ENCODE results near the gene FTO.
"Not testable (repeated sequence)": the region's sequence is repeated elsewhere in the genome, so short reads cannot be mapped to it uniquely, and the experiment has no call there.

The FTO gene

DNA sequence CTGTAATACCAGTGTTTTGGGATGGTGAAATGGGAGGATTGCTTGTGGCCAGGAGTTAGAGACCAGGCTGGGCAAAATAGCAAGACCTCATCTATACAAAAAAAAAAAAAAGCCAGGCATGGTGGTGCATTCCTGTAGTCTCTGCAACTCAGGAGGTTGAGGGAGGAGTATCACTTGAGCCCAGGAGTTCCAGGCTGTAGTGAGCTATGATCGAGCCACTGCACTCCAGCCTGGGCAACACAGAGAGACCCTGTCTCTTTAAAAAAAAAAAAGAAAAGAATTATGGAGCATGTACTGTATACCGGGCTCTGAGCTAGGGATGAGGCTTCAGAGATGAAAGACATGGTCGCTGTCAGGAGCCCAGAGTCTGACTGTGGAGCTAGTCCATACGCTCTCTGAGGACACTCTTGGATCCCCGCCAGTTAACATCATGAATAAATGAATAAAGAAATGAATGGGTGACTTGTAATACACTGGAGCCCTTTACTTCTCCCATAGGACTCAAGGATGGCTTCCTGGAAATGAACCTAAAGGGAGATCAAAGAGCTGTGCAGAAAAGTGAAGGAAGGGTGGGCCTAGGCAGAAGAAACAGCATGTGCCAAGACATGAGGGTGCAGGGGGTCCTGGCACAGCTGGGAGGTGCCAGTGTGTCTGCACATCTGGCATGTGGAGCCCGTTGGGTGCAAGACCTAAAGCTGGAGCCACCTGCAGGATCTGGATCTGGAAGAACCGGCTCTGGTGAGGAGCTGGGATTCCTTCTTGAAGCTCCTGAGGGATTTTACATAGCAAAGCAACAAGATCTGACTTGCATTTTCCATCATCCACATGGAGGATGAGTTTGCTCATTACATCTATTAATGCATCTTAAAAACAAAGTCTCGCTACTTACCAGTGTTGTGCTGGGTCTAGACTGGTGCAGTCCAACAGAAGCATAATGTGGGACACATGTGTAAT, 462.2 kb downstream of the FTO start:
- no peak for DNase-seq

DNA sequence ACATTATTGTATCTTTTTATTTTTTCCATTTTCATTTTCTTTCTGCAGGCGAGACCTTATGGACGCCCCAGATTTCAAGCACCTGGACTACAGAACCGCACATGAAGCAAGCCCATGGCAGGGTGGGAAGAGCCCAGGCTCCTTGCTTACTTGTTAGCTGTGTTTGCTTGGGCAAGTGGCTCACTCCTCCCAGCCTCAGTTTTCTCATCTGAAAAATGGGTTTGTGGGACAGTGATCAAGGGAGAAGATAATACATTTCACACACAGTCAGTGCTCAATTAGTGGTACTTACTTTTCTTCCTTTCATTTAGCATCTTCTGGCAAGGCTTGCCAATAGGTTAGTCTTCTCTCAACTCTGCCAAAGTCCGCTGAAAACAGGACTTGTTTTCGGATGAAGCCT, 465.2 kb downstream of the FTO start:
- DNase-seq, result no peak

DNA sequence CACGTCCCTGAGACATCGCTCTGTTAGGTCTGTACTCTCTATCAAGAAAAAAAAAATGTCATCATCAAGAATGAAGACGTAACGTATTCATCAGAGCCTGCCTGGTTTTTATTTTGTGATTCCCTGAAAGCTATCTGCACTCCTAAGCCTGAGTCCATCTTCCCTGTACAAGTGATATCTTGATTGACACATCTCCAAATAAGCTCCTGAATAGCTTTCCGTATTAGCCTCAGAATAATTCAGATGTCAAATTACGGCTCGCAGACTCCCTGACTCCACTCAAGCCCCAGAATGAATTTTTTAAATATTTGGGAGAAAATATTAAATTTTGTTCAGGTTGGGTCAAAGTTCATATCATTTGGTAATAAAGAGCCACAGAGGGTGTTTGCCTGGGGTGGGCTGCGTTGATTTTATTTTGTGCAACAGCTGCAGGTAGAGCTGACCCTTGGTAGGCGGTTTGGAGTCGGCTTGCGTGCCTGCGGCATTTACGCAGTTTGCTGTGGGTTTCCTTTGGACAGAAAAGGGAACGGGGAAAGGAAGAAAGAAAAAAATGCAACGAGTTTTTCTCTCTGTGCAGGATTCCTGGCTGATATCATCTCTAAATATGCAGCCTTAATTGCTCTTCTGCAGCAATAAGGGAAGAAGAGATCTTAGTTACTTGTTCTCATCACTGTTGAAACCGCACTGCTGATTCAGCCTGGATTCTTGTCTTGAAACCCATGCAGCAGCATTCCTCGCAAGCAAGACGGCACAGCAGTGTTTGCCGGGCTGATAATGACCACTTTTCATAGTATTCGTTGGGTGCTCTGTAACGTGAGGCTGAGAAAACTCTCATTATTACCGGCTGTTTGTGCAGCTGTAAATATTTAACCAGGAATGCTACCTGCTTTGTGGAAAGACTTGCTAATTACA, 467.9 kb downstream of the FTO start:
- peak in 1 of 3 donors; percentile 13 for DNase-seq

DNA sequence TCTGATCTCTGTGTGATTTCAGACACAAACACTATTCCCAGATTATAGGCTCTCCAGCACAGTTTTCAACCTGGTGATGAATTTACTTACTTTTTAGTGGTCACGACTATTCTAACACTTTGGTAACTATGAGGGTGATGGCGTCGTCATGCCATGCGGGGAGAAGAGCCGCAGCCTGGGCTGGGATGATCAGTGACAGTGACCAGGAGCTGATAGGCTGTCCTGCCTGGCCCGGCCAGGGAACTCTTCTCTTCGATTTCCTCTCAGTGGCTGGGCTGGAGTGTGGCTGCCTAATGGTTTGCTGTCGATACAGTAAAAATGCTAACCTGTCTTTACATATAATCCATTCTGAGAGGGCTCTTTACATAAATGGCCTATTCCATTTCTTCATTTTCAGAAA, 469.5 kb downstream of the FTO start:
- no peak for DNase-seq

DNA sequence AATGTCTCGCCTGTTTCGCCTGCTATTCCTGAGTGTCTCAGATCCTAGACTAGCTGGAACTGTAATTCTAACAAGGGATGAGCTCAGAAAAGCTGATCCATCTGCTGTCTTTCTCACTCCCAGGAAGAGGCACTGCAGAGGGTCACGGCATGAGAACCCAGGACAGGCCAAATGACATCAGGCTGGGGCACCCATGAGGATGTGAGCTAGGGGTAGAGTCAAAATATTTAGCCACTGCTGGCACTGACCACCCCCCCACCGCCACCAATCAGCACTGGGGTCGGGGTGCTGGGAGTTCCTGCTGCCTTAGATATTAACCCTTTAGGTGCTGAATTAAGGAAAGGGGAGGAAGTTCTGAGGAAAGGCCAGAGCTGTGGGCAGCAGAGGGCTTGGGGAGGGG, 470.2 kb downstream of the FTO start:
- DNase-seq, result no peak

DNA sequence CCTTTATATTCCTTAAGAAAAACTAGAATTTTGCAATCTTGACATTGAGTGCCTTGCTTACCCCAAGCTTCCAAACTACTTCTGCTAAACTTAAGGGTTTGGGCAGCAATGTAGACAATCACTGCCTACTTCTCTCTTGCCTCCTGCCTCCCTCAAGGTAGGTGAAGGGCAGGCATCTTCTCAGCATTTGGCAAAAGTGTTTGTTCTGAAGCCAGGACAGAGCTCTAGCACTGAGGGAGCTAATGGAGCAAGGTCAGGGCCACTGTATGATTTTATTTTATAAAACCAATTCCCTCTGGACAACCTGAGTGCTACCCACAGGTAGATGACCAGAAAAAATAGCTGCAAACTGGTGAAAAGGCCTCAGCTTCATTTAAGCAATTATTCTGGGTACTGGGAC, 470.8 kb downstream of the FTO start:
- DNase-seq, result no peak

DNA sequence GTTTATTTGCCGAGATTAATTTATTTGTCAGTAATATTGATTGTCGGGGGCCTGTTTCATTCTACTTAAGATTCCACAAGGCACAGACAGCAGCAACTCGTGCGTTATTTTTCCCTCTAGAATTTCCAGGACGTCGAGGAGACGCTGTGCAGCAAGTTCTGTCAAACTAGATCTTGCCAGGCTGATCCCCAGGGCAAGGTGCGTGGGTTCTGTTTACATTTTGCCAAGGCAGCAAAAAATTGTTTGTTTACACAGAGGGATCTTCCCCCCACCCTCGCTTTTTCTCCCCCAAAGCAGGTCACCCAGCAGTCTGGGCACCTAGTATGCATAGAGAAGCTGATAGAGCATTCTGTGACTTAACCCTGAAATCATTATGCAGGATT, 471.2 kb downstream of the FTO start:
- no peak for DNase-seq

DNA sequence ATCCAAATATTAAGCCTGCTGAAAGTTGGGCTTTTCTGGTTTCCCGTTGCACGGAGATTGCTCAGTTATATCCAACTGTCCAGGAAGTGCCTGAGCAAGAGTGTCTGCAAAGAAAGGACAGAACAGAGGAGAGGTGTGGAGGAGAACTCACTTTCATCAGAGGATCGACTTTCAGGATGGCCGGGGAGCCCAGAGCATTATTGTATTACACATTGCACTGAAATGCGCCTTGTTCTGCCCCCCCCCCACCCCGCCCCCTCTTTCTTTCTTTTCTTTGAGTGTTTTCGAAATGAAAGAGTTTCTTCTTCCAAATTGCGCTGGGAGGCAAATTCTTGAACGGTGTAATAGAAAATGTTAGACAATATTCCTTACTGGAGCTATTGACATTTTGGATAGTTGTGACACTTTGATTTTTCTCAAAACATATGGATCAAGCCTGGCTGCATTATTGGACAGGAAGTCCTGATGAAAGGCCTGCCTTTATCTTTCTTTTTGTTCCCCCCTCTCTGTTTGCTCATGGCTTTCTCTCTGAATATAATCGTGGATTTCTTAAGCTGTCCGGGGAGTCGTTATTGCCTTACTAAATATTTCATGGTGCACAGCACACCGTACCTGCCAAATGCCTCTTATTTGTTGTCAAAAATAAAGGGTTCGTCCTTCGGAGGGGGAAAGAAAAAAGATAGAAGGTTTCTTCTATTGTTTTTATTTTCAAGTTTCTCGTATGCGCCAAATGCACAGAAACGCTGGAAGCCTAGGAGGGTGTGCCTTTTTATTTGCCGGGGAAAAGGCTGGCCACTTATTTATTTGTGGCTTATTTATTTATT, 471.8 kb downstream of the FTO start:
- no peak for DNase-seq

DNA sequence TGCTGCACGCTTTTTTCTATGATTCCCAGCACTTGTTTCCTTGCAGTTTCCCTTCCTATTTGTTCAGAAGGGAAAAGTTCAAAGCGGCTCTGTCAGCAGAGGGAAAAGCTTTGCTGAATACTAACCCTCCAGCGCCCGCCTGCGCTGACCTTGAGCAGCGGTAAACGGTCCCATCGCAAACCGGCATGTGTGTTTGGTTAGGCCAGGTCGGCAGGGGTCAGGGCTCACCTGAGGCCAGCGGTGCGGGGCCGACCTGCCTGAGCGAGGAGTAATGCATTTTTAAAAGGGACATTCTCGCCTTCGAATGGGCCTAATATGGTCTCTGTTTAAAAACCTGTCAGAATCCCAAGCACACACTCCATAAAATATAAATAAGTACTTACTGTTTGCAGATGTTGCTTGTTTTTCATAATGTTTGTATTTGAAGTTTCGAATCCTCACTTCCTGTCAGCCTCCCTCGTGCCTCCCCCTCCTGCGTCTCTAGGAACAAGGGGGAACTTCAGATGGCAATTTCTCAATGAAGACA, 472.5 kb downstream of the FTO start:
- peak; percentile 42 to 53 (median 45) for DNase-seq

DNA sequence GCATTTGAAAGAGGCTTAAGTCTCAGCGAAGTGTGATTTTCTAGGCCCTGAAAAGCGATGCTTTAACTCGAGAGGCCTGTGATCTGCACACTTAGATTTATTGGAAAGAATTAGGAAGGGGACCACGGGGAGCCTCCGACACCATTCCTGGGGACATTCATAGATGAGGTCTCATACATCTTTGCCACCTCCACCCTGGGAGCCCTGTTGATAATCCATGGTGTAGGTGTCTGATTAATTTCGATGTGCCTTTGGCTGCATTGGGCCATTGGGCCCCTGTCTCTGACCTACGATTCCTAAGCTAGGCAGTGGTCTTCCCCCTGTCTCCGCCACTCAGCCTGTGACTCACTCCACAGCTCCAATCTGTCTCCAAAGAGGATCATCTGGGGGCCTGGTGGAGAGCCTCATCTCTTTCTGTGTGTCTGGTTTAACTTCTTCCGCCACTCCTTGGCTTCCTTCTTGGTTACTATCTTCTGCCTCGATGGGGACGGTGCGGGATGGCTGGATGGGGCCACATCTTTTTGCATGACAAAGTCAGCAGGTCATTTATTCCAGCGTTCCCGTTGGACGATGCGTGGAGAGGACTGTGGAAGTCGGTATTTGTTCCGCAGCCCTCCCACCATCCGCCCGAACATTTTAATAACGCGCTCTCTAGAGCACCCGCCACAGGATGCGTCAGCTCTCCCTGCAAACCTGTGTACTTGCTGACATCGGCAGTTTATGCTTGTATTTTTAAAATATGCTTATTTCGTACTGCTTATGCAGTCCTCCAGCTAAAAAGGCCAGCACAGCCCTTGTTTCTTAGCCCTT, 473.3 kb downstream of the FTO start:
- no peak for DNase-seq

DNA sequence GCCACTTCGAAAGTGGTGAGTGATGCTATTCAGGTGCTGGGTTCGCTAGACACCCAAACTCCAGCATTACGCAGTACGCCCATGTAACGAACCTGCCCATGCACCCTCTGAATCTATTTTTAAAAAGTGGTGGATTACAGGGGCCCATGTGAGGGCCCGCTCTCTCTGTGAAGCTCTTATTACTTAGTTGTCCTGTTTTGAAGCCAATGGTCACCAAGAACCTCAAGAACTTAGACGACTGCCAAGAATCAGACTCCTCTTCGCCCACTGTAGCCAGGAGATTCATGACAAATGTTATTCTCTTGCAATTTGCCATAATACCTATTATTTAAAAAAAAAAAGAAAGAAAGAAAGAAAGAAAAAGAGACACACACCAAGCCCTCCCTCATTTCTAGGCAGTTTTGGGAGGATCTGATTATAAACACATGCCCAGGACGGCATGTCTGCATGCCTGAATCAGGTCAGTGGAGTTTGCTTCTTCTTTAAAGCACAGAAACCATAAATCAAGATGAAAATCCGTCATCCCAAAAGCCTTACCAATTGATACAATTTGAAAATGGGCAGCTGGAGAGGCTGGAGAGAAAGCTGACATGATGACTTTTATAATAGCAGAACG, 474.0 kb downstream of the FTO start:
- DNase-seq, result no peak

DNA sequence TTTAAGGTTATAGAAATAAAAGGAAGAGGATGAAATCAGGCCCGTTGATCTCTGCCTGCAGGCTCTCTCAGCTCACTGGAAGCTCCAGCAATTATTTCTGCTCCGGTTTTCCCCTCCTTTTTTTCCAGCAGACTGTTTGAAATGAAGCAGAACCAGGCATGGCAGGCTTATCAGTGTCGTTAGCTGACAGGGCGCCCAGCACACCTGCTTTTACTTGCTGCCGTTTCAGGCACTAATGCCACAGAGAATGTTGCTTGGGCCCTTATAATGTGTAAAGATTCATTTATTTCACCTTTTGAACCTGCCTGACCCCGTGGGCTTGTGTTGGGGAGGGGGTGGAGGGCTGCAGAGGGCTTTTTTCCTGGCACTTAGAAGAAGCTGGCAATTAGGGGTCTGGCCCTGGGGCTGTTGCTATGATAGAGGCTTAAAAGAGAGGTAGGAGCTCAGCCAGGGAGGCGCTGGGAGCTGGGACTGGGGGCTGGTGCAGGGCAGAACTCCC, 474.6 kb downstream of the FTO start:
- no peak for DNase-seq

DNA sequence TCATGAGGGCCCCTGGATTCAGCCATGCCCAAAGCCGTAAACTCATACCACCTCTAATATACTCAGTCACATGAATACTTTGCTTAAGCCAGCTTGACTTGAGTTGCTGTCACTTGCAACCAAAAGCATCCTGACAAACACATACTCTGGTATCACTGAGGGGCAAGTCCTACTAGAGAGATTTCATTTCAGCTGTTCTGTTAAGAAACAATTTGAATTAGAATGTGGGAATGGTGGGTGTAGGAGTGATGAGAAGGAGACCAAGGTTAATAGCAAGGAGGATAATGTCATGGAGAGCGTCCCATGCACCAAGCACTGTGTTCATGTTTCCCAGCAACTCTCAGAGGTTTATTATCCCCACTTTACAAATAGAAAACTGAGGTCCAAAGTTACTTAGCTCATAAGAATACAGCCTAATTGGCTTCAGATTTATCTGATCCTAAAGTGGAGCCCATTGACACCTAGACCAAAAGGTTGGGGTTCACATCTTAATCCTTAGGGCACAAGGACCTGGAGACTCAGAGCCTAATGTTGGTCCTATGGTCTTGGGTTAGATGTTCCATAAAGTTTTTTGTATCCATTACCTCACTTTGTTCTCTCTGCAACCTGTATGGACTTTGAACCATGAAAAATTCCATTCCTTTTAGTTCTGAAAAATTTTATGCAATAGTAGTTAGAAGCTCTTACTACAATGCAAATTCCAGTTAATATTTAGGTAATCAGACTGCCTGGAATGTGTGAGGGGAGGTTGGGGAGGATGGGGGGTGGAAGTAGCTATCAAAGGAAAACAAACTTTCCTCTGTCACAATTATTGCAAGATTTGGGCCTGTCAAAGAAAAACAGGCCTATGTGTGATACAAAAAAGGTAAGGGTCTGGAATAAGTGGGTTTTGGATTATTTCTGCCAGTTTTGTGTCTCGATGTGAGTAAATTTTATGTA, 476.7 kb downstream of the FTO start:
- no peak for DNase-seq

DNA sequence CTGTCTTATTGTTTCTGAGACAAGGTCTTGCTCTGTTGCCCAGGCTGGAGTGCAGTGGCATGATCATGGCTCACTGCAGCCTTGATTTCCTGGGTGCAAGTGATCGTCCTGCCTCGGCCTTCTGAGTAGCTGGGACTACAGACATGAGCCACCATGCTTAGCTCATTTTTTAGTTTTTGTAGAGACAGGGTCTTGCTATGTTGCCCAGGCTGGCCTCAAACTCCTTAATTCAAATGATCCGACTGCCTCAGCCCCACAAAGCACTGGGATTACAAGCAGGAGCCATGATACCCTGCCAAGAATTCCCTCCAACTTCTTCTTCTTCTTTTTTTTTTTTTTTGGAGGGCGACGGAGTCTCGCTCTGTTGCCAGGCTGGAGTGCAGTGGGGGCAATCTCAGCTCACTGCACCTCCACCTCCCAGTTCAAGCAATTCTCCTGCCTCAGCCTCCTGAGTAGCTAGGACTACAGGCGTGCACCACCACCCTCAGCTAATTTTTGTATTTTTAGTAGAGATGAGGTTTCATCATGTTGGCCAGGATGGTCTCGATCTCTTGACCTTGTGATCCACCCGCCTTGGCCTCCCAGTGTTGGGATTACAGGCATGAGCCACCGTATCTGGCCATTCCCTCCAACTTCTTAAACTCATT, 477.9 kb downstream of the FTO start:
- not testable (repeated sequence) for DNase-seq

DNA sequence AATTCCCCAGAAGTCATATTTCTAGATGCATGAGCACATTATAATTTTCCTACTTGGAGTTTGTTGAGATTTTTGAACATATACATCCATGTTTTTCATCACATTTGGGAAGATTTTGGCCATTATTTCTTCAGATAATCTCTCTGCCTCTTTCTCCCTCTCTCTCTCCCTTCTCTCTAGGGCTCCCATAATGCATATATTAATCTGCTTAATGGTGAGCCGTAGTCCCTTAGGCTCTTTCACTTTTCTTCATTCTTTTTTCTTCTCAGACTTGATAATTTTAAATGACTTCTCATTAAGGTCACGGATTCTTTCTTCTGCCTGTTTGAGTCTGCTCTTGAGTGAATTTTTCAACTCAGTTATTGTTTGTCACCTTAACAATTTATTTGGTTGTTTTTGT, 481.1 kb downstream of the FTO start:
- DNase-seq, result no peak

DNA sequence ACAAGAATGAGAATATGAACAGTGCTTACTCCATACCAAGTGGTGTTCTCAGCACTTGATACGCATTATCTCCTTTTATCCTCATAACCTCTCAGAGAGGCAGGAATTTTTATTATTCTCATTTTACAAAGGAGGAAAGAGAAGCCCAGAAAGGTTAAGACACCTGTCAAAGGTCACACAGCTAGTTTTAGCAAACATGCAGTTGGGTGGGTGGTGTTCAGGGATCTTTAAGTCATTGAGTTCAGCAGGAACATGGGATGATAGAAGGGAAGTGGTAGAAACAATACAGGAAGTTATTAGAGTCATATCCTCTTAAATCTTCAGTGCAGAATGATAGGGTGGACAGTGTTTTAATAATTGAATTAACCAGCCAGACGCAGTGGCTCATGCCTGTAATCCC, 487.2 kb downstream of the FTO start:
- DNase-seq, result no peak

DNA sequence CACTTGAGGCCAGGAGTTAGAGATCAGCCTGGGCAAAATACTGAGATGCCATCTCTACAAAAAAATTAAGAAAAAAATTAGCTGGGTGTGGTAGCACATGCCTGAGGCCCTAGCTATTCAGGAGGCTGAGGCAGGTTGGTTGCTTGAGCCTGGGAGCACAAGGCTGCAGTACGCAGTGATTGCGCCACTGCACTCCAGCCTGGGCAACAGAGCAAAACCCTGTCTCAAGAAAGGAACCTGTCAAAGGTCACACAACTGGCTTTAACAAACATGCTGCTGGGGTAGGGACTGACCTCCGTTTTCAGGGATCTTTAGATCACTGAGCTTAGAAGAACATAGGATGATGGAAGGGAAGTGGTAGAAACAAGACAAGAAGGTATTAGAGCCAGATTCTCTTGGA, 487.6 kb downstream of the FTO start:
- DNase-seq, result no peak

DNA sequence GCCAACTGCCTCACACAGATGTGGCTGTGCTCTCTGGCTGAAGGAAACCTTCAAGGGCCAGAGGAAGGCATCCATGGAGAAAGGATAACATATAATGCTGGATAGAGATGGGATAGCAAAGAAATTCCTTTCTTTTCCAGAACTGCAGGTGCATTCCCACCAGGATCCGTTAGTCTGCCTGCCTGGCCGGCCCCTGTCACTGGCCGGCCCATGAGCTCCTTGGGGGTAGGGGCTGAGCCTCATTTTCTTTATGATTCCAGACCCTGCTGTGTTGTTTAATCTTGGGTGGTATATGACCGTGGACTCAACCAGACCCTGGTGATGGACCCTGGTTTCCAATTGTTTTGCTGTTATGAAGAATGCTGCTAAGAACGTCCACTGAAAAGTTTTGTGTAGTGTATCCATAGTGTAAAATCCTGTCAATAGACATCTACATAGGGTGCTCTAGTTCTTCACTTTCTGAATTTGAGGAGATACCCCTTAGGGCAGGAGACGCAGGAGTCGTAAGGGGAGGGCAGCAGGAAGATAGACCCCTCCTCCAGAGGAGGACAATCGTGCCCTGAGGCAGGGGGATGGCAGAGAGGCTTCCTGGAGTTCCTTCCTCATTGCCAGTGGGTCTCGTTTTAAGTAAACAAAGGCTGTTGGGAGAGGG, 489.2 kb downstream of the FTO start:
- DNase-seq, result no peak

Data from suppressor macrophage treated with lipopolysaccharide for 1 hour (primary cell).